DMS53 (cell line): ENCODE results near the gene PIBF1.
"Not testable (repeated sequence)": the region's sequence is repeated elsewhere in the genome, so short reads cannot be mapped to it uniquely, and the experiment has no call there.

Source experiments
- DNase-seq: peaks from one replicate; lab custom pipeline; 2025; lab: John Stamatoyannopoulos, UW

PIBF1 gene

DNA sequence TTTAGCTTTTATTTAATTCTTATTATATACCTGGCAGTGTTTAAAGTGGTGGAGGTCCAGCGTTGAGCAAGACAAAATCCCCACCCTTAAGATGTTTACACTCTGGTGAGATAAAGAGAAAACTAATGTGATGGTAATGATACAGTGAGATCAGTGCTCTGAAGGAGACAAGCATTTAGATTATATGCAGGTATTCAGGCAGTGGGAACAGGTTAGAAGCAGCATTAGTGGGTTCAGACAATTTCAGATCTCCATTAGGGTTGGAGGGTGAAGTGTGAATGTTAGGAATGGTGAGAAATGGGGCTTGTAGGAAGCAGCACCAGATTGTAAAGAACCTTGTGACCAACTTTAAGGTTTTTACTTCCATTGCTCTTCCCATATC lies 39.0 kb downstream of the PIBF1 start:
- DNase-seq, result no peak

DNA sequence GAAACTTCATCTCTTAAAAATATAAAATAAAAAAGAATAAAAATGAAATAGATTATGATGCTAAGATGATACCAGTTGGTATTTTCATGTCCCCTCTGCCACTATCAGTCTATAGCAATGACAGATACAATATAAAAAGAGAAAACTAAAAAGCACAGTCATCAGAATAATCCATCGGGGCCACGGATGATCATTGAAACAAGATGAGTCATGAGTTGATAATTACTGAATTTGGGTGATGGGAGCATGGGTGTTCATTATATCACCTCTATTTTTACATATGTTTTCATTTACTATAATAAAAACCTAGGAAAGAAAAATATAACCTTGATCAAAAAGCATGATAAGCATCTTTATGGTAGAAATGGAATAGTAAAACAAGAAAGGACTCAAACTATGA lies 41.1 kb downstream of the PIBF1 start:
- DNase-seq, result no peak

GRCh38 chr13:72823724-72824123 lies 41.8 kb downstream of the PIBF1 start:
- no peak for DNase-seq

DNA sequence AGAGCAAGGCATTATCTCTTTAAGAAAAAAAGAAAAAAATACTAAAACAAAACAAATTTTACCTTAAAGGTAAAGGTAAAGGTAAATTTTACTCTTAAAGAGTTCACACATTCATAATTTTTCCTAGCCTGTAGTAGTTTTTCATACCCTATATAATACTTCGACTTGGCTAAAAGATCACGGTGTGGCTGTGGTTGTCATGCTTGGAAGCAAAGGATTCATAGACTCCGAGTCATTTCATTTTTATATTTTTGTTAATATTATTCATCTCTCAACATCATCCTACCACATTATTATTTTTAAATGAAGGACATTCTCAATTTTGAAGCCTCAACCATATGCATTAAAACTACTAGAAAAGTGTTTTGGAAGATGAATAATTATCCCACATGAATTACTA lies 52.7 kb downstream of the PIBF1 start:
- no peak for DNase-seq

DNA sequence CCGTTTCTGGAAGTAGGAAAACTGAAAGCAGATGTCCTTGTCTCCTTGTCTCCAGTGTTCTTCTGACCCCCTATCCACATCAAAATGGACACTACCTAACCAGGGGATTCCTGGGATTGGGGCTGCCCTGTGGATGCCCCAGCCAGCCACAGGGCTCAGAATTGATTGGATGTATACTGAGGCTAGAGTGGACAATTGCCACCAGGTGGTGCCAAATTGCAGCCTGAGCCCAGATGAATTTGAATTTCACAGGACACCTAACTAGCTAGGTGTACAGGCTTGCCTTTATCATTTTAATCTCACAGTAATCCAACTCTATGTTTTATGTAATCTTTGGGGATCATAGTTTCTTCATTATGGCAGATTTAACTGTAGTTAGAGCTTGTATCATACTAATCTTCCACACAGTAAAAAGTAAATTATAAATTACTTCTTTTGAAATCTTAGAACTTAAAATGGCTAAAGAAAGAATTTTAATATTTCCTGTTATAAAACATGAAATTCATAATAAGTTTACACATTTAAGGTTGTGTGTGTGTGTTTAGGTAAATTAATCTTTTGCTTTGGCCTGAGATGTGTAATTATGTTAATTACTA lies 58.0 kb downstream of the PIBF1 start:
- DNase-seq, result peak; percentile 55

DNA sequence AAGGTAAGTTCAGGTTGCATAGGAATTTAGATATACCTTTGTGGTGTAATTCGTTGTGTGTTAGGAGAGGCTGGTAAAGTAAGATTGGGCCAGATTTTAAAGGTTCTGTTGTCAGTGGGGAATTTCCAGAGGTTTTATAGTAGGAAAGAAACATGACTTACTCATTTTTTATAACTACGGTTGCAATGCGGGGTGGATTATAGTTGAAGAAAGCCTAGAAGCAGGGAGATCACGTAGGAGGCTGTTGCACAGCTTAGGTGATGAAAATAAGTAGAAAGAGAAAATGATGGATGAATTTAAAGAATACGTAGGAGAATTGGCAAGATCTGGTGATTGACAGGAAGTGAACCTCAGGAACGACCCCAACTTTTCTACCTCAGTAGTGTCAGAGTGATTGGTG lies 61.1 kb downstream of the PIBF1 start:
- DNase-seq, result no peak

DNA sequence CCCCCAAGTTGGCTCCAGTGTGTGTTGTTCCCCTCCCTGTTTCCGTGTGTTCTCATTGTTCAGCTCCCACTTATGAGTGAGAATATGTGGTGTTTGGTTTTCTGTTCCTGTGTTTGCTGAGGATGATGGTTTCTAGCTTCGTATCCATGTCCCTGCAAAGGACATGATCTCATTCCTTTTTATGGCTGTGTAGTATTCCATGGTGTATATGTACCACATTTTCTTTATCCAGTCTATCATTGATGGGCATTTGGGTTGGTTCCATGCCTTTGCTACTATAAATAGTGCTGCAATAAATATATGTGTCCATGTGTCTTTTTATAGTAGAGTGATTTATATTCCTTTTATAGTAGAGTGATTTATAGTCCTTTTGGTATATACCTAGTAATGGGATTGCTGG lies 63.2 kb downstream of the PIBF1 start:
- not testable (repeated sequence) for DNase-seq

DNA sequence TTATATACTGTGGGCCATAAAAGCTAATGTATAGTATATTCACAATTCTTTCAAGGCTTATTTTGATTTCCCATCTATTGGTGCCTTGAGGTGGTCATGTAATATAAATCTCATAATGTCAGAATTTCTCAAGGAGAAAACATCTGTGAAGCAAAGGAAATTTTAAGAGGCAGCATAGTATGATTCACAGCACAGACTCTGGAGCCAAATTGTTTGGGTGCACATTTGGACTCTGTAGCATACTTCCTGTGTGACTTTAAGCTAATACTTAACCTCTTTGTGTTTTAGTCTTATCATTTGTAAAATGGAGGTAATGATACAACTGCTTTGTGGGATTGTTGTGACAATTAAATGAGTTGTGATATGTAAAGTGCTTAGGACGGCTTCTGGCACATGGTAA lies 67.6 kb downstream of the PIBF1 start:
- DNase-seq, result no peak

GRCh38 chr13:72850959-72851677 lies 69.2 kb downstream of the PIBF1 start:
- DNase-seq, result no peak

DNA sequence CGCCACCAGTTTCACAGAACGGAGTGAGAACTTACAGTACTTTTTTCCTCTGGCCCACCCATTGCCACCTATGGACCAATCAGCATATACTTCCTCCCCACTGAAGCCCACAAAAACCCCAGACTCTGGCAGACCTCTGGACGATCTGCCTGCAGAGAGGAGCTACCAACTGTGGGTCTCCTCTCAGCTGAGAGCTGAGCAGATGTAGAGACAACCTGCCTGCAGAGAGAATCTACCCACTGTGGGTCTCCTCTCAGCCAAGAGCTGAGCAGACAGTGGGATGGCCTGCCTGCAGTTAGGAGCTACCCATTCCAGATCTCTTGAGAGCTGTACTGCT lies 69.7 kb downstream of the PIBF1 start:
- DNase-seq, result no peak

DNA sequence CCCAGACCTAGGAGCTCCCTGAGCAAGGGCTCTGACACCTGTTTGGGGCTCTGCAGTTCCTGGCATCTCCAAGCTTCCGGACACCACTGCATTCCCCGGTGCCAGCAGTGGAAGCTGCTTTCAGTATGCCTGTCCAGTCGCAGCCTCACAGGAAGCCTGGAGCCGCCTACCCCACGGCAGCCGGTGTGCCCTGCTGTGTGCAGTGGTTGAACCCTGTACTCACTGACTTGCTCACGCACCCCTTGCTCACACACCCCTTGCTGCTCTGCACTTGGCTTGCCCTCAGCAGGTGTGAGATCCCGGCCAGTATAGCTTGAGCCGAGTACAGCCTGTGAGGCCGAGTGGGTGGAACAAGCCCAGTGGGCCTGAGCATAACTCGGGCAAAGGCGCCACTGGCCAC lies 70.3 kb downstream of the PIBF1 start:
- no peak for DNase-seq

GRCh38 chr13:72853000-72853399 lies 71.1 kb downstream of the PIBF1 start:
- no peak for DNase-seq

DNA sequence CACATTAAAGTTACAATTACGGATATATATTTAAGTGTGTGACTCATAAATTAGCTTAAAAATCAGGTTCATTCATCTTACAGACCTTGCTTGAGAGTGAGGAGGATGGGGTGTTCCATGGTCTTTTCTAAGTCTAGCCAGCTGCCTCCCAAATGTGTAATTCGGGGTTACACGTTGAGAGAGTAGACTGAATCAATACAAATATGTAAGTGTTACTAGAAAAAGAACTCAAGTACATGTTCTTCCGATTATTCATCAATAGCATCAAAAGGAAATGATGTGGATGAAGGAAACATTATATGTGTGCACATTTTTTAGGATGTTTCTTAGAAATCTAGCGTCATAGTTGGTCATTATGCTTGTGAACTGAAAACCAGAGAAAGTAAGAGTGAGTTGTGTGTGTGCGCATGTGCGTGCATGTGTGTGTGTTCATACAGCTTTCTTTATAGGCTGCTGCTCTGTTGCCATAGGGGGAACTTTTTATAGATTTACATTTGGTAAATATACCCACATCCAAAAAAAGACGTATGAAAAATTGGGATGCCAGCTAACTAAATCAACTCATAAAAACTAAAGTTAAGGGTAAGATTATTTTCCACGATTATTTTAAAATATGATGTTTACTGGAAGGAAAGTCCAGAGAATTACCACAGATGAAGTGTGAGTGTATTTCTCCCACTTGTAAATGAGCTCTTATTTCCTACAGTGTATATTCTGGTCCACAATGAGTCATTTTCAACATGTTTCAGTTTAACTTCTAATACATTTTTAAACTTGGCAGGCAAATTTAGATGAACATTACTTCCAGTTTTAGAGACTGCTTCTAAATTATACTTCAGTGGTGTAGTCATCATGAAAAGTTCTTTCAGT lies 82.4 kb downstream of the PIBF1 start:
- DNase-seq, result no peak

GRCh38 chr13:72868229-72868628 lies 86.3 kb downstream of the PIBF1 start:
- DNase-seq, result no peak

DNA sequence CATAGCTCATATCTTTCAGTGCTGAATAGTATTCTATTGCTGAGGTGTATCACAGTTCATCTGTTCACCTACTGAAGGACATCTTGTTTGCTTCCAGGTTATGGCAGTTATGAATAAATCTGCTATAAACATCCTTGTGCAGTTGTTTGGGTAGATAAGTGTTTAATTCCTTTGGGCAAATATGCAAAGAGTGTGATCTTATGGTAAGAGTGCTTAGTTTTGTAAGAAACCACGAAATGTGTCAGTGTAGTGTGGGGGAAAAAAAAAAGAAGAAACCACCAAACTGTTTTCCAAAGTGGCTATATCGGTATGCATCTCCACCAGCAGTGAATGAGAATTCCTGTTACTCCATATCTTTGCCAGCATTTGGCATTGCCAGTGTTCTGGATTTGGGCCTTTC lies 93.3 kb downstream of the PIBF1 start:
- DNase-seq, result no peak

DNA sequence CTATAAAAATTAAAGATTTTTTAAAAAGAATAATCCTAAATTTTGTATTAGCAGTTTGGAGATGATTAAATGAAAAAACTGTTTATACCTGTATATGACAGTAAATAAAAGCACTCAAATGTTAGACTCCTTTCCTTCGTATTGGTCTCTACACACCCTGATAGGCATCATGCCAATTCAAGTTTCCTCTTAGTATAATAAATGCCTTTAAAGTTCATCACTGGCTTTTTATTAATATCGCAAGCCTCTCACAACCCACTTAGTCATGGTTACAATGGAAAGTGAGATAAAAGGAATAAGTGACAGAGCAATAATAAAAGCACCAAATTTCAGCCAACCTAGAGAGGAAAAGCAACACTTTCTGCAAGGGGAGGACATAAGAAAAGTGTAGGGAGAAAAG lies 102.2 kb downstream of the PIBF1 start:
- no peak for DNase-seq

DNA sequence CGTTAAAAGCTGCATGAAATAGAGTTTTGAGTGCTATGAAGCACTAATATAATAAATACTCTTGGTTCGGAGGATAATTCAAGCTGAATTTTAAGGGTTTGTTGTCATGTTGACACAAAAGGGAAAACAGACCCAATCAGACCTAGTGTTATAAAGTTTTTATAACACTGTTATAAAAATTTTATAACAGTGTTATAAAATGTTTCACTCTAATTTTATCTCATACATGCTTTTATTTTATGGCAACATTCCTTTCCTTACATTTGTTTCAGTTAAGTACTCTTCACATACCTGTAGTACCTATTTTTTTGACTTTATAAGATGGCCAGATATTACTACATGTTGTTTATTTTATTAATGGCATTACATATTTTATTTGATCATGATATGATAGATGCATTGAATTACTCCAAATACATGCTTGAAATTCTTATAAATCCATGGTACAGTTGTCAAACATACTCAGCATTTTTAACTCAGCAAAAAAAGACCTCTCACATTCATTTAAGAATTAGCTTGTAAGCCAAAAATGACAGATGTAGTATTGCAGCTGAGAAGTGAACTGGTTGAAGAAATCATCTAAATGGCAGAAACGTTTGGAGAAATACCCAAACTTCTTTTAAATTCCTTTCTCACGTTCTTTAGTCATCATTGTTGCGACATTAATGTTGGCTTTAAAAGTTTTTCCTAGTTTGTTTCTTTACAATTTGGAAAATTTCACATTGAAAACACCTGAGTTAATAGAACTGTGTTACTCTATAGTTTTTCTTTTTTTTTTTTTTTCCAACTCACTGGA lies 104.5 kb downstream of the PIBF1 start:
- no peak for DNase-seq

DNA sequence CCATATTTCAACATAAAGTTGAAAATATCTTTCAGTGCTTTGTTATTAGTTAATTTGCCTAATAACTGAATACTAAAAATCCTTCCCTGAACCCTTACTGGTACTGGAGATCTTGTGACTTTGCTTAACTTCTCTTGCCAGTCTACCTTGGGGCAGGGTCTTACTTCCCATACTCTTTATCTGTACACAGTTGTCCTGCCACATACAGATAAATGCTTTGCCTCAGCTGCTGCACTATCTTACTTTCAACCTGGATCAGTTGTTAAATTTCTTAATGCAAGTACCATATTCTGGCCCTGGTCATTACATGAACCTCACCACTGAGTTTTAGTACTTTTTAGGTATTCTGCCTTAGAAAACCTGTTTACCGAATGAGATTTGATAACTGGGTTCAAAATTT lies 107.6 kb downstream of the PIBF1 start:
- DNase-seq, result no peak

DNA sequence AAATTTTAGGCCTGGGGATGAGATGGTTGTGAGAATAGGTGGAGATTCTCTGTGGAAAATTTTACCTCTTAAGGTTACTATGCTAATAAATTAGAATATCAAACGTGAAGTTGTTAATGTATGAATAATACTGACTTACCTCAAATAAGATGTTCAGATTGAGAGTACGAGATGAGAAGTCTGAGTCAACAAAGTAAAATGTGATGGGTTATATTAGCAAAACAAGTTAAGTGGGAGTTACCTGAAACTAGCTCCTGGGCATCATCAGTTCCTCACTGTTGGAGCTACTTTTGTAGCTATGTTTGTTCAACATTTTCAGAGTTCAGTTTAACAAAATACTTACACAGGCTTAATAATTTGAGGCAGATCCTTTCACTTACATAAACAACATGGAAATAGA lies 108.6 kb downstream of the PIBF1 start:
- no peak for DNase-seq

- no peak for DNase-seq
These were observed 109.5 kb downstream of the PIBF1 start for GRCh38 chr13:72891423-72891822.

- no peak for DNase-seq
These were observed 114.9 kb downstream of the PIBF1 start for GRCh38 chr13:72896869-72897268.

GRCh38 chr13:72901546-72901945 lies 119.6 kb downstream of the PIBF1 start:
- DNase-seq, result not testable (repeated sequence)
